Peyer's patch (tissue), 4 donors: Measurements from ENCODE around the gene HIGD2A.

ENCODE experiments used
- CTCF ChIP-seq, 6 experiments: fragments of 450-650 bp in 4 of 6; fragments of 200-600 bp in 2 of 6; sonication (generic) in 1 of 6; IDR thresholded peaks; one replicate each; pipeline ENCODE4 v1.5.1; 2017 to 2019; ENCODE audit warnings: antibody characterized with exemption in 6 of 6, mild to moderate bottlenecking in 3 of 6, moderate library complexity in 1 of 6
- POLR2A ChIP-seq, 2 donors: fragments of 450-650 bp; IDR thresholded peaks; one replicate each; pipeline ENCODE4 v1.5.1; 2017; ENCODE audit warnings: antibody characterized with exemption in 2 of 2, mild to moderate bottlenecking in 2 of 2, moderate library complexity in 2 of 2

GRCh38 chr5:176383248-176383905 is 5.2 kb upstream of the HIGD2A start:
- TF ChIP-seq POLR2A (IDR thresholded peaks at IDR 0.05) (no peak), CTCF (IDR thresholded peaks at IDR 0.05) (no peak)
